Fibroblast of skin of left biceps (primary cell): Measurements from ENCODE around the gene RPL3.
"Not testable (repeated sequence)": the region's sequence is repeated elsewhere in the genome, so short reads cannot be mapped to it uniquely, and the experiment has no call there.

Experiments
- DNase-seq, 2 experiments: peaks; one replicate each; pipeline ENCODE4 v3.0.0-alpha.2; 2013; ENCODE audit warnings: low read depth in 2 of 2

RPL3 gene

DNA sequence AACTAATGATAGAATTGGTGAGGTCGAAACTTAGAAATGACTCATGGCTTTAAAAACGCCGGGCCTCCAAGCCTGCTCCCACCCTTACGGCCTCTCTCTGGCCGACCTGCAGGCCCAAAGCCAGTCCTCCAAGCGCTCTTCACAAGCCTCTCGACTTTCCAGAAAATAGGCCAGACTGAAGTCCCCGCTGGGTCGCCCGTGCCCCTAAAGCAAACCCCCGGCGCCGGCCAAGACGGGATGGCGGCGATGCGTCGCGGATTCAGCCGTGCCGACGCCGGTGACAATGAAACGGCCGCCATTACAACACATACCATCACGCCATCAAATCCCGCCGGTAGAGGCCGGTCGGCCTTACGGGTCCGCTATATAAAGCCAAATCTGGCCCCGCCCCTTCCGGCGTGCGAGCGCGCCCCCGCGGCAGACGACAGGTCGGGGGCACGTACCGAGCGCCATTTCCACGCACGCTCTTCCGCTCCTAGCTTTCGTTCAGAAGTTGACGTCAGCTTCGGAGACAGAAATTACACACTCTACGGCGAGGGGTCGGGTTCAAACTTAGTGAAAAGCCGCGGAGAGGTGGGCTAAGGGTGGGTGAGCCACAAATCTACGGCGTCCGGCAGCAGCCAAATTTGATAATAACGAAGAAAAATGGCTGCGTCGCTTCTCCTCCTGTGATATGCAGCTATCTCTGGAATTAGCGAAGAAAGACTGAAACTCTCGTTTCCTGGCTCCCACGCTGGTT, at the start of gene RPL3:
Gene RPL3, minus strand, starts transcription at position 340 of the 739 bp plus-strand sequence. Its CDS starts 26 bp downstream, at position 314.
- peak; percentile 99 for DNase-seq

DNA sequence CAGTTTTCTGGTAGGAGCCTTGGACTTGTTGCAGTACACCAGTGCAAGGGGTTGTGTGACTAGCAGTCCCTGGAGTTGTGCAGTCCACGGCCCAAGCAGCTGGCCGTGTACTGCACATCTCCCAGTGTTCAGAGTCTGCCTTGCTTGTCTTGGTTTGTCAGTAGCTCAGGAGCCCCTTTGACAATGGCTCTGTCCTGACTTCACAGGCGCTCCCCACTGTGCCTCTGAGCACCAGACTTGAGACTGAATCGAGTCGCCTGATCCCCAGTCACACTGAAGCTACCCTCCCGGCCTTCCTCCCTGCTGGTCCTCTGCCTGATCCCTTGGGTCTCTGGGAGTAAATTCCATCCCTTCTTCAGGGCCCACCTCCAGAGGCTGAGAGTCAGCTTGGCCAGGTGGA, 49.8 kb upstream of the RPL3 start:
- DNase-seq, result no peak

GRCh38 chr22:39368461-39368911, 49.1 kb upstream of the RPL3 start:
- DNase-seq, result no peak

DNA sequence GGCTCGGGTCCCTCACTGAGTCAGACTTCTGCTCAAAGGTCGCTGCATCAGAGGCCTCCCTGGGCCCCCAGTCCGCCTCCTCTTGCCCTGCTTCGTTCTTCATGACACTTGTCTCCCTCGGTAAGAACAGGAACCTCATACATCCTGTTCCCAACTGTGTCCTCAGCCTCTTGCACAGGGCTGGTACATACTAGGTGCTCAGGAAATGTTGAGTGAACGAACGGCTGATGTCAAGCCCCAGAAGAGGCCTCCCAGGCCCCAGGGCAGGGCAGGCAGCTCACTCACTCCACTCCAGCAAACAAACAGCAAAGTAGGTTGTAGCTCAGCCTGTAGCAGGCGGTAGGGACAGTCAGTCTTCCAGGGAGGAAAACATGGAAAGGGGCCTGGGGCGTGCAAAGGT, 47.6 kb upstream of the RPL3 start:
- no peak for DNase-seq

DNA sequence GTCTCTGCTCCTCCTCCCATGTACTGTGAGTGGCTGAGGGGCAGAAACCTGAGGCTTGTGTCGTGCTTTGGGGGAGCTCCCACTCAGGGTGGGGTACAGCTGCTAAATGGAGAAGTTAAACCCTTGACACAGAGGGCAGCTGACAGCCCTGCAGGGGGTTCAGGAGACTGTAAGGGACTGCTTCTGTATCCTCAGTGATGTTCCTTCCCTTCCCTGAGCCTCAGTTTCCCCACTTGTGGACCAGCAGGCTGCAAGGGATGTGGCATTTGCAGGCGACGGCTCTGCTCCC, 46.0 kb upstream of the RPL3 start:
- DNase-seq, result no peak

DNA sequence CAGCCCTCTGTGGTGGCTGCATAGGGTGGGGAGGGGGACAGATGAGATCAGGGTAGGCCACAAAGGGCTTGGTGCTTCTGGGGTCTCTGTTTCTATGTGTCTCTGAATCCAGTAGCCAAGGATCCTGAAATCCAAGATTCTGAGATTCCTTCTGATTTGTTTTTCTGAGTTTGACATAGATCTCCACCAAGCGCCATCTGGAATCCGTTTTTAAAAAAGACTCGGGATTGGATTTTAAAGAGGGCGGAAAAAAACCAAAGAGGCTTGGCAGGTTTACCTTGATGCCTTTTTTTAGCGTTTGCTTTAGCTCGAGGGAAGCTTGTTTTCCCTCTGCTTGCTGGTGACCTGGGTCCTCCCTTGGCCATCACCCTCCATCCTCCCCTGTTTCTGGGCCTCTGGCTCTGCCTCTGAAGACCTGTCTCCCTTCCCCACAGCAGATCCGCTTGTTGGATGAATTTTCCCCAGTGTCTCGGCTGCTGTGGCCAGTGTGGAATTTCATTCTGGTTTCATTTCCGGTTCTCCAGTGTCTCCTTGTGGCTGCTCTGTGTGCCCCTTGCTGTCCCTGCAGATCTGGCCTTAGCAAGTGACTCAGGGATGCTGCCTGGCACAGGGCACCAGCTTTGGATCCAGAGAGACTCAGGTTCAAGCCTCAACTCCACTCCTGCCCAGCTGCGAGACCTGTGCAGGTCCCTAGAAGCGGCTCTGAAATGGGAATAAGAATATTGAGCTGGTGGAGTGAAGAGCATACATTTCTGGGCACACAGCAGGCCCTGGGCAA, 45.5 kb upstream of the RPL3 start:
- no peak for DNase-seq

GRCh38 chr22:39363751-39364515, 44.5 kb upstream of the RPL3 start:
- DNase-seq, result no peak

GRCh38 chr22:39362932-39363331, 43.5 kb upstream of the RPL3 start:
- no peak for DNase-seq

- DNase-seq, result no peak
These were observed 42.8 kb upstream of the RPL3 start for GRCh38 chr22:39362271-39362670.

- no peak for DNase-seq
These were observed 42.1 kb upstream of the RPL3 start for GRCh38 chr22:39361496-39361895.

DNA sequence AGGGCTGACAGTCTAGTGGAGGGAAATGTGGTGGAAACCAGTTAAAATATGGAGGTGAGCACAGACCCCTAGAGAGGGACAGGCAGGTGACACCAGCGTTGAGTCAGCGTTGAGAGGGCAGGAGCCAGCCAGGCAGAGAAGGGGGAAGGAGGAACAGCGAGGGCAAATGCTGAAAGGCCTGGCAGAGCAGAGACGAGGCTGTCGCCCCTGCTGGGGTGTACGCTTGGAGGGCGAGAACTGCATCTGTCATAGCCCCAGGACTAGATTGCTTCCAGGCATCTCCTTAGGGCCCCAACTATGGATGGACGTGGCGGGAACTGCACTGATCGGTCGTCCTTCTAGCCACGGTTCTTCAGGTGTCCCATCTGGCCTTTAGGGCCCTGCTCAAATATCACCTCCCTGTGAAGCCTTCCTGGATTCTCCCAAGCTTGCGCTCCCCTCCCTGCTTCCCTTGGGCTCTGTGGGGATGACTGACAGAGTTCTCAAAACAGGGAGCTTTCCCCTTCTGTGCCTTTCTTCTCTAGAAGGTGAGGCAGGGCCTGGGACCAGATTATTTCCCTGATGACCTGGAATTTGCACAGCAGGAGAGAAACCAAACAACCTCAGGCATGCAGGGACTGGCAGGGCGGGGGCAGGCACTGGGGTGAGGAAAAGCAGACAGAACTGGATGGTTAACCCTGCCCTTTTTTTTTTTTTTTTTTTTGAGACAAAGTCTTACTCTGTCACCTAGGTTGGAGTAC, 41.4 kb upstream of the RPL3 start:
- DNase-seq, result no peak

- DNase-seq, result no peak
These were observed 40.8 kb upstream of the RPL3 start for GRCh38 chr22:39360242-39360641.

GRCh38 chr22:39359659-39360195, 40.3 kb upstream of the RPL3 start:
- no peak for DNase-seq

DNA sequence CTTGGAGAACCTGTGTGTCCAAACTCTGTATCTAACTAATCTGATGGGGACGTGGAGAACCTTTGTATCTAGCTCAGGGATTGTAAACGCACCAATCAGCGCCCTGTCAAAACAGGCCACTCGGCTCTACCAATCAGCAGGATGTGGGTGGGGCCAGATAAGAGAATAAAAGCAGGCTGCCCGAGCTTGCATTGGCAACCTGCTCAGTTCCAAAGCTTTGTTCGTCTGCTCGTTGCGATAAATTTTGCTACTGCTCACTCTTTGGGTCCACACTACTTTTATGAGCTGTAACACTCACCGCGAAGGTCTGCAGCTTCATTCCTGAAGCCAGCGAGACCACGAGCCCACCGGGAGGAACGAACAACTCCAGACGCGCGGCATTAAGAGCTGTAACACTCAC, 38.8 kb upstream of the RPL3 start:
- not testable (repeated sequence) for DNase-seq

GRCh38 chr22:39357110-39358108, 38.0 kb upstream of the RPL3 start:
- not testable (repeated sequence) for DNase-seq

DNA sequence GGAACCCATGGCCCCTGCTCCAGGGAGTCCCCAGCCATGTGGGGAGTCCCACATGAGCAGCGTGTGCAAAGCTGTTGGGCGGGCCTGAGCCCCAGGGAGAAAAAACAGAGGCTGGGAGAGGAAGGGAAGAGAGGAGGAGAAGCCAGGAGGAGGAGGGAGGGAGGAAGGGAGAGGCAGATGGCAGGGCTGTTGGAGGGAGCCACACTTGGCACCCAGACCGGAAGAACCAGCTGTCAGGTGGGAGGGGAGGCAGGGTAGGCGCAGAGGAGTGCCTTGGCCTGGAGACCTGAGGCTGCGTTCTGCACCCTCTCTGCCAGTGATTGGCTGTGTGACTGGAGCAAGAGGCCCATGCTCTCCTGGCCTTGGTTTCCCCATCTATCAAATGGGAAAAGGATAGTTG, 37.0 kb upstream of the RPL3 start:
- DNase-seq, result no peak

- not testable (repeated sequence) for DNase-seq
These were observed 36.4 kb upstream of the RPL3 start for GRCh38 chr22:39355805-39356204.

- no peak for DNase-seq
These were observed 35.7 kb upstream of the RPL3 start for GRCh38 chr22:39355080-39355479.

DNA sequence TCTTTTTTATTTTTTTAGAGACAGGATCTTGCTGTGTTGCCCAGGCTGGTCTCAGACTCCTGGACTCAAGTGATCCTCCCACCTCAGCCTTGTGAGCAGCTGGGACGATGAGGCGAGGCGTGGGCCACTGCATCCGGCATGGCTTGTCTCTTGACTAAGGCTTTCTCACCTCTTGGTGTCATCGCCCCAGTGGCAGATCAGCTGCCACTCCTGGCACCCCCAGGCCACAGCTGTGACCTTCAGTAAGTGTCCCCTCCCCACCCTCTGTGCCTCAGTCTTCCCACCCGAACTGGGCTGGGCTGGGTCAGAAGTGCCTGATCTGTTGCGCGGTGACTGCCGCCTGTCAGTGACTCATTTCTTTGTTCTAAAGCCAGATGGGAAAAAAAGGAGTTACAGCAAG, 33.9 kb upstream of the RPL3 start:
- DNase-seq, result no peak

GRCh38 chr22:39352306-39352891, 33.0 kb upstream of the RPL3 start:
- no peak for DNase-seq
